ENCODE measurements around the gene HSP90AB1. TPM values are rescaled to one million over a fixed set of nuclear protein-coding genes. Genes with fewer than 3 reads are reported as not detected.

HSP90AB1 gene
- total and polyA plus RNA-seq, 2 of the 8 experiments (the other 6 are each of a cell fraction or from before 2014, with no cell fraction given), result 1,564 to 2,297 TPM

DNA sequence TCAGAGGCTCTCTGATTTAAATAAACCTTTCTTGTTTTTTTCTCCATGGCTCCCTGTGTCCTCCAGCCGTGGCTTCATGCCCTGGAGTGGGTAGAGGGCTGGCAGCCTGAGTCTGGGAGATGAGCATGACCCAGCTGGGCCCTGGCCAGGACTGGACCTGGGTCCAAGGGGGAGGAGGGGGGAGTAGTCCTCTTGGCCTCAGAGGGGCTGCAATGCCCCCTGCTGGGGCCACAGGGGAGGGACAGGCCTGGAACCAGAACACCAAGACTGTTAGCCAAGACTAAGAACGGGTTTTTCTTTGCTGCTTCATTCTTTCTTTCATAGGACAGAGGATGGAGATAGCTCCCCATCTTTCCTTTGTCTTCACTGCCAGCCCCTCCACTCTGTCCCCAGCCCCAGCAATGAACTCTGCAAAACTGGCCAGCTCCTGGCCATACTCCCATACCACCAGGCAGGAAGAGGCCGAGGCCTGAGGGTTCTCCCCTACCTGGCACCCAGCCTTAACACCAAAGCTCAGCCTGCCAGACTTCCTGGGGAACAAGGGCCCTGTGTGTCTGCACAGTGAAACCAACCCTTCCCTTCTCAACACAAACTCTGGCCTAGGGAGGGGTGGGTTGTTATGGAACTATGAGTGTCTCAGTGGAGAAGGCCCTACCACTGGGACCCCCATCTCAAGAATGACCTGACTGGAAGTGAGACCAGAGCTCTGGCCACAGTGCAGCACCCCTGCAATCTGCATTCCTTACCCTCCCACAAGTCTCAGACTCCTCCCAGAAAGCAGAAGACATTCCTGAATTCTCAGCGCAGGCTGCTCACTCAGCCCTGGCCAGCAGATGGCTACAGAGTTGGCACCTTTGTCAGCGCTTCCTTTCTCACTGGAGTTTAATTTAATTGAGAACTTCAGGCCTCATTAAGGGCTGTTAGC is 12.5 kb upstream of the HSP90AB1 start:
- H3K23me2 ChIP-seq (ENCODE audit: low read depth, low read length), result peaks cover 4% of the 10 kb centered on the region; the same call in 1 of the 2 replicates
- POLR2A ChIA-PET (ENCODE audit: partially characterized antibody), result interaction anchor here (0.7 to 21.0 kb wide), 20 partner anchors 10 to 271 kb away, joined by 3 to 581 read pairs (median 5); partner anchors contain the start of genes HSP90AB1, MYMX, SLC29A1 and SLC35B2
- no peak overlapping the region for H2BK20ac ChIP-seq (ENCODE audit: low read length)
- H3K18ac ChIP-seq (ENCODE audit: extremely low read depth, low read length), result 0 out of 2 replicates have a peak overlapping the region, but pooled peaks have one; percentile 38
- H4K5ac ChIP-seq (ENCODE audit: insufficient read length, low read depth, low read length), result no peak overlapping the region
- H4K8ac ChIP-seq (ENCODE audit: extremely low read depth, insufficient read depth, low read length), result no peak overlapping the region
- CTCF ChIA-PET (ENCODE audit: partially characterized antibody), result interaction anchor here (0.6 to 19.4 kb wide), 45 partner anchors 9 to 1003 kb away, joined by 3 to 287 read pairs (median 6); partner anchors contain the start of genes CAPN11, HSP90AB1, MRPS18A and MYMX
- no peak overlapping the region for H4K91ac ChIP-seq (replicated peaks; ENCODE audit: insufficient read length, low read length)
- 72% methylated on average over 5 of the region's 5 CpGs; no CpG with 5 or more reads in 1 of the 2 experiments for WGBS, 2 experiments (ENCODE audit: extremely low coverage in 1 of 2, insufficient coverage in 1 of 2, insufficient read length in 1 of 2, insufficient replicate concordance in 2 of 2, low coverage in 1 of 2, low lambda C conversion rate in 2 of 2, missing lambda C conversion rate in 1 of 2)
- H2BK120ac ChIP-seq (replicated peaks; ENCODE audit: low read depth, low read length), result no peak overlapping the region
- peaks cover 4 to 15% (median 9%) of the 10 kb centered on the region in 4 experiments; a peak in 6 of 7 replicates for H3K4me1 ChIP-seq (replicated peaks in 1 of 4; ENCODE audit: control insufficient read depth in 3 of 4, insufficient read depth in 4 of 4, low read length in 3 of 4)
- peak; percentile 80 for FAIRE-seq
- H3K36me3 ChIP-seq (ENCODE audit: control insufficient read depth in 2 of 4, insufficient read depth in 4 of 4, low read length in 3 of 4), result peaks cover 29 to 50% (median 46%) of the 10 kb centered on the region in 4 experiments
- H3K4me2 ChIP-seq (ENCODE audit: insufficient read depth in 1 of 2, low read depth in 2 of 2, low read length in 2 of 2), result peak overlapping the region in 1 of 2 experiments; percentile 25; a peak in 1 of 4 replicates
- H4K20me1 ChIP-seq (replicated peaks in 1 of 2; ENCODE audit: control insufficient read depth in 1 of 2, insufficient read depth in 2 of 2, low read length in 2 of 2), result peaks cover 6 to 11% of the 10 kb centered on the region in 2 experiments
- no peak overlapping the region for H2BK12ac ChIP-seq (ENCODE audit: low read depth, low read length)
- no peak overlapping the region for H2AK5ac ChIP-seq (ENCODE audit: low read depth, low read length)
- H3K9me3 ChIP-seq (ENCODE audit: insufficient read depth in 2 of 2, low read depth in 1 of 2, low read length in 1 of 2), result no peaks in the 10 kb centered on the region
- no peak overlapping the region for H3K4me3 ChIP-seq (ENCODE audit: extremely low read depth in 1 of 4, insufficient read depth in 2 of 4, low read depth in 3 of 4, low read length in 4 of 4)
- H3K27me3 ChIP-seq (replicated peaks in 1 of 4; ENCODE audit: control insufficient read depth in 3 of 4, extremely low read depth in 1 of 4, insufficient read depth in 3 of 4, low read length in 3 of 4), result no peaks in the 10 kb centered on the region; a peak in 1 of 7 replicates
- H2BK5ac ChIP-seq (ENCODE audit: low read depth, low read length), result 0 out of 2 replicates have a peak overlapping the region, but pooled peaks have one; percentile 37
- DNase-seq (ENCODE audit: low read depth in 1 of 2, low spot score in 2 of 2), result peak in 1 of 2 experiments; percentile 62
- no peak overlapping the region for H3K23ac ChIP-seq (ENCODE audit: insufficient read length)
- 0 out of 4 replicates have a peak, but pooled peaks cover 0 to under 1% of the 10 kb centered on the region in 2 experiments for H3K79me2 ChIP-seq (ENCODE audit: control insufficient read depth in 1 of 2, insufficient read depth in 2 of 2, low read length in 2 of 2)
- H3K79me1 ChIP-seq (ENCODE audit: low read depth, low read length), result peaks cover 5% of the 10 kb centered on the region
- H3K4ac ChIP-seq (replicated peaks; ENCODE audit: insufficient read length, low read depth, low read length), result no peak overlapping the region
- peak overlapping the region; percentile 59; the same call in 1 of the 2 replicates for H3K27ac ChIP-seq (ENCODE audit: low read depth, low read length)
- H2AFZ ChIP-seq (ENCODE audit: low read length), result no peak overlapping the region
- H3K14ac ChIP-seq (ENCODE audit: insufficient read length), result no peak overlapping the region
- H3K9ac ChIP-seq (replicated peaks in 1 of 4; ENCODE audit: extremely low read depth in 1 of 4, low read depth in 3 of 4, low read length in 3 of 4), result no peak overlapping the region
- no peak overlapping the region for H3K56ac ChIP-seq (replicated peaks; ENCODE audit: insufficient read length, low read depth, low read length)
- H2BK15ac ChIP-seq (ENCODE audit: low read length), result no peak overlapping the region
- TF ChIP-seq SP4 (IDR thresholded peaks at IDR 0.05; ENCODE audit: low read length), result no peak
- no peak for TF ChIP-seq SIX5 (IDR thresholded peaks at IDR 0.05; ENCODE audit: low read depth, low read length)
- no peak for TF ChIP-seq FOSL1 (IDR thresholded peaks at IDR 0.05; ENCODE audit: insufficient read depth, low read depth, low read length)
- no peak for TF ChIP-seq TCF12 (IDR thresholded peaks at IDR 0.05; ENCODE audit: low read depth, low read length)
- TF ChIP-seq MAFK (IDR thresholded peaks at IDR 0.05; ENCODE audit: low read depth, low read length), result no peak
